ENCODE results near the gene FBXO28.

The FBXO28 gene

DNA sequence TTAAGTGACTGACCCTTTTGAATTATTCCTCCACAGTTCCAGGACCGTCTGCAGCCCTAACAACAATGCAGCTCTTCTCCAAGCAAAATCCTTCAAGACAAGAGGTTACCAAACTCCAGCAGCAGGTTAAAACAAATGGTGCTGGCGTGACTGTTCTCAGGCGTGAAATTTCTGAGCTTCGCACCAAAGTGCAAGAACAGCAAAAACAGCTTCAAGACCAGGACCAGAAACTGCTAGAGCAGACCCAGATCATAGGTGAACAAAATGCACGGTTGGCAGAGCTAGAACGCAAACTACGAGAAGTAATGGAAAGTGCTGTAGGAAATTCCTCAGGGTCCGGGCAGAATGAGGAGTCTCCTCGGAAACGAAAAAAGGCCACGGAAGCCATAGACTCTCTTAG lies 43.4 kb downstream of the FBXO28 start:
- H3K27me3 Mint-ChIP-seq: no peaks in the 10 kb centered on the region
- no peak overlapping the region for H3K4me3 Mint-ChIP-seq
- H3K36me3 Mint-ChIP-seq (ENCODE audit: low read depth): peaks cover 23% of the 10 kb centered on the region
- no peak for ATAC-seq
- H3K27ac Mint-ChIP-seq: no peak overlapping the region
- H3K4me1 Mint-ChIP-seq: no peaks in the 10 kb centered on the region
- DNase-seq: no peak
- H3K9me3 Mint-ChIP-seq: no peaks in the 10 kb centered on the region

DNA sequence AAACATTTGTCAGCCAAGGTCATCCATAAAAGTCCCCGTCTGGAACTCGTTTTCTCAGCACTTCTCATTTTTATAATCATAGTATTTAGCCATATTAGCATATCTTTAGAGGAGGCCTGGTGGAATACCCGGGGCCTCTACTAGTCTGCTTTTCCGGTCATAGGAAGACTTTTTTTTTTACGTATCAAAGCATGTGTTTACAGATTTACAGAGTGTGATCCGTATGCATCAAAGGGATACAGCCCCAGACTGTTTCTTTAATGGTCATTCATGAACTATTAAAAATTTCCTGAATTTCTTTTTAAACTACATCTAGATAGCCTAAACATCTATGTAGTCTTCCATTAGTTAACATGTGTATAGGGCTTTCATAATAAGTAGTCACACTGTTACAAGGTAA lies 45.6 kb downstream of the FBXO28 start:
- no peak for ATAC-seq
- Mint-ChIP-seq H3K4me1 (no peaks in the 10 kb centered on the region), H3K27ac (no peak overlapping the region), H3K27me3 (no peaks in the 10 kb centered on the region), H3K4me3 (no peak overlapping the region), H3K9me3 (no peaks in the 10 kb centered on the region), H3K36me3 (ENCODE audit: low read depth) (peaks cover 17% of the 10 kb centered on the region)
- no peak for DNase-seq

DNA sequence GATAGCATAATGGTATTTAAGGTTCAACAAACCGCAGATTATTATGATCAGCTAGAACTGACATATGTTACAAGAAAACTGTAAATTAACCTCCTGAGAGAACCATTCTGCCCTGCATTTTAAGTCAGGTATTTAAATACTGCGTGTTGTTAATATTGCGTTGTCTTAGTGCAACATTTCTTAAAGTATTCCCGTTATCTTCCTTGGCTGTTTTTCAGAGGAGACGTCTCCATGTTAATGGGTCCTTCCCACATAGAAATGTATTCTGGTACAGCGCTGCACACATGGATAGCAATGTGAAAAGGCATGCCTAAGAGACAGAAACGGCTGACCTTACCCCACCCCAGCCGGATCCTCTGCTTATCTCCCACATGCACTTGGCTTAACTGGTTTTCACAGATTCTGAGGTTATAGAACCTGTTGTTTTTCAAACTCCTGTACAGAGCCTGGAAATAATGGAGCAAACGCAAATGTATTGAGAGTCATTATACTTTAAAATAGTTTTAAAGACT lies 46.3 kb downstream of the FBXO28 start:
- Mint-ChIP-seq H3K4me3 (no peak overlapping the region), H3K27me3 (no peaks in the 10 kb centered on the region), H3K36me3 (ENCODE audit: low read depth) (peaks cover 17% of the 10 kb centered on the region), H3K9me3 (no peaks in the 10 kb centered on the region), H3K27ac (no peak overlapping the region), H3K4me1 (no peaks in the 10 kb centered on the region)
- no peak for DNase-seq
- no peak for ATAC-seq

DNA sequence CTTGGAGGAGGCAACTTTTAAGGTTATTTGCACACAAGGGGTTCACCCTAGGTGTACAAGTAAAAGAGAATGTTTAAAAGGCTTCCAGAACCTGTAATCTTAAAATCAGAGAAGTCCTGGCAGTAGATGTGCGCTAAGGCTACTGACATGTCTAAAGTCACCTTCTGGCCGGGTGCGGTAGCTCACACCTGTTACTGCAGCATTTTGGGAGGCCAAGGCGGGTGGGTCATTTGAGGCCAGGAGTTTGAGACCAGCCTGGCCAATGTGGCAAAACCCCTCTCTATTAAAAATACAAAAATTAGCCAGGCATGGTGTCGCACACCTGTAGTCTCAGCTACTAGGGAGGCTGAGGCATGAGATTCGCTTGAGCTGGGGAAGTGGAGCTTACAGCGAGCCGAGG lies 48.9 kb downstream of the FBXO28 start:
- H3K27ac Mint-ChIP-seq: no peak overlapping the region
- no peaks in the 10 kb centered on the region for H3K9me3 Mint-ChIP-seq
- no peaks in the 10 kb centered on the region for H3K27me3 Mint-ChIP-seq
- H3K36me3 Mint-ChIP-seq (ENCODE audit: low read depth): peaks cover 8% of the 10 kb centered on the region
- DNase-seq (no peak), ATAC-seq (no peak)
- H3K4me1 Mint-ChIP-seq: no peaks in the 10 kb centered on the region
- H3K4me3 Mint-ChIP-seq: no peak overlapping the region

DNA sequence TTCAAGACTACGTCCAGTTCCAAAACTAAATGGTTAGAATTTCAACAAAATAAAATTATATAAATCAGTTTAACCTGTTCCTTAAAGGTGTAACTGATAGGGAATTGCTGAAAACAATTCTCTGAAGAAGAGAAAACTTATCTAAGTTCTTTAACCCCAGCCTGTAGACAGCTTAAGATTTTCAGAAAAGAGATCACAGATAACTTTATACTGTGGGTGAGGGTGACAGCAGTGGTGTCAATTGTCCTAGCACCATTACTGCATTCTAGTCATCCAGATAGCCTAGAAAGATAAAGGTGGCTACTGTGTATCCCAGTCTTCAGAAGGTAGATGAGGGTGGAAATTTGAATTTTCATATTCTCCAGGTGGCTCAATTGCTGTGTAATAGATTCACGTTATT lies 49.4 kb downstream of the FBXO28 start:
- H3K4me1 Mint-ChIP-seq: peaks cover 2% of the 10 kb centered on the region
- H3K36me3 Mint-ChIP-seq (ENCODE audit: low read depth): peaks cover 5% of the 10 kb centered on the region
- H3K27me3 Mint-ChIP-seq: no peaks in the 10 kb centered on the region
- DNase-seq (no peak), ATAC-seq (no peak)
- H3K4me3 Mint-ChIP-seq: no peak overlapping the region
- H3K9me3 Mint-ChIP-seq: no peaks in the 10 kb centered on the region
- no peak overlapping the region for H3K27ac Mint-ChIP-seq

DNA sequence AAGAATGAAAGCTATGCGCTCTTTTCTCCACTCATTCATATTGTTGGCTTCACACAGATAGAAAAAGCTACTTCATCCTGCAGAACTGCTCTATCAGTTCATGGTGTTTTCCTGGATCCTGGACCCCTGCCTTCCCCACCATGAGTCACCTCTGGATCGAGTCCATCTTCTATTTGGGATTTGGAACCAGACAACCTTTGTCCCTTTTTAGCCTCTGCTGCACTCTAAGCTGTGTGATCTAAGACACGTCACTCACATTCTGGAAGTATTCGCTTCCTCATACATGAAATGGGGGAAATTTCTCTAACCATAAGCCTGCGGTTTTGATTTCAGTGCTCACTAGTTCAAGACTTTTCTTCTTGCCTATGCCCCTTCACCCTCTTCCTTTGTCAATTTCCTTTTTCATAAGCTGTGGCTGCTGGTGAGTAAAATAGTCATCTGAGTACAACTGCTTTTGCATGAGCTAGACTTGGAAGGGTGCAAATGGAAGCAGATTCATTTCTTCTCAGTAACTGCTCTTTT lies 55.0 kb downstream of the FBXO28 start:
- Mint-ChIP-seq H3K4me1 (peaks cover 35% of the 10 kb centered on the region), H3K27ac (peak overlapping the region; percentile 48), H3K36me3 (ENCODE audit: low read depth) (peaks cover 8% of the 10 kb centered on the region), H3K4me3 (peak overlapping the region; percentile 5), H3K27me3 (peaks cover 2% of the 10 kb centered on the region), H3K9me3 (peaks cover 9% of the 10 kb centered on the region)
- peak; percentile 95 for ATAC-seq
- DNase-seq: no peak

DNA sequence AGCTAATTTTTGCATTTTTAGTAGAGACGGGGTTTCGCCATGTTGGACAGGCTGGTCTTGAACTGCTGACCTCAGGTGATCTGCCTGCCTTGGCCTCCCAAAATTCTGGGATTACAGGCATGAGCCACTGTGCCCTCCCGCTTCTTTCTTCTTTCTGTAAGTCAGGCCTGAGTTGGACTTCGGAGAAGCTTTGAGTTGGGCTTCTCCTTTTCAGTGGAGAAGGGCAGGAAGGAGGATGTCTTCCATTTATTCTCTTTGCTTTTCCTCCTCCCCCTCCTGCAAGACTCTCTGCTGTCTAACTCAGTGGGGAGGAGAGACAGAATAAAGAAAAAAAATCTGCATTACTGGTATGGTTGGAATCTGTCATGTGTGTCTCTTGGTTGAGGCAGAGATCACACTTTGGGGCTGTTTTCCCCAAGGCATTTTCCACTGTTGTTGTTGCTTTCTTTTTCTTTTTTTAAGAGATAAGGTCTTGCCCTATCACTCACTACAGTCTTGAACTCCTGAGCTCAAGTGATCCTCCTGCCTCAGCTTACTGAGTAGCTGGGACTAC lies 55.9 kb downstream of the FBXO28 start:
- Mint-ChIP-seq H3K27ac (no peak overlapping the region), H3K36me3 (ENCODE audit: low read depth) (peaks cover 8% of the 10 kb centered on the region), H3K27me3 (peaks cover 2% of the 10 kb centered on the region), H3K4me3 (no peak overlapping the region), H3K4me1 (peaks cover 35% of the 10 kb centered on the region), H3K9me3 (peaks cover 9% of the 10 kb centered on the region)
- ATAC-seq (no peak), DNase-seq (no peak)

DNA sequence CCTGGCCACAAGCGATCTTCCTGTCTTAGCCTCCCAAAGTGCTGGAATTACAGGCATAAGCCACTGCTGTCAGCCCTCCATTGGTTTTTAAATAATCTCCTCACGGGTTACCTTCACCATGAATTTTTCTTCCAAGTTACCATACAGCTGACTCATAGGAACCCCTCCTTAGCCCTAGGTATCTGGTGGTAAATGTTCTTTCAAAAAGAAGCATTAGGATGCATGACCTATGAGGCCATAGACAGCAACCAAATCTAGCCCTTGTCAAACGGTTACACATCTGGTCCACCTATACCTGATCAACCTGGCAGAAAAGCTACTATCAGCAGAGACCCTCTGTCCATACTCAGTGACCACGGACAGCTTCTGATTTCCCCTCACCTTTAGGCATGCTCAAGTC lies 56.4 kb downstream of the FBXO28 start:
- no peak for ATAC-seq
- peaks cover 2% of the 10 kb centered on the region for H3K27me3 Mint-ChIP-seq
- H3K36me3 Mint-ChIP-seq (ENCODE audit: low read depth): peaks cover 8% of the 10 kb centered on the region
- no peak overlapping the region for H3K4me3 Mint-ChIP-seq
- peaks cover 37% of the 10 kb centered on the region for H3K4me1 Mint-ChIP-seq
- H3K27ac Mint-ChIP-seq: no peak overlapping the region
- DNase-seq: no peak
- peaks cover 9% of the 10 kb centered on the region for H3K9me3 Mint-ChIP-seq

DNA sequence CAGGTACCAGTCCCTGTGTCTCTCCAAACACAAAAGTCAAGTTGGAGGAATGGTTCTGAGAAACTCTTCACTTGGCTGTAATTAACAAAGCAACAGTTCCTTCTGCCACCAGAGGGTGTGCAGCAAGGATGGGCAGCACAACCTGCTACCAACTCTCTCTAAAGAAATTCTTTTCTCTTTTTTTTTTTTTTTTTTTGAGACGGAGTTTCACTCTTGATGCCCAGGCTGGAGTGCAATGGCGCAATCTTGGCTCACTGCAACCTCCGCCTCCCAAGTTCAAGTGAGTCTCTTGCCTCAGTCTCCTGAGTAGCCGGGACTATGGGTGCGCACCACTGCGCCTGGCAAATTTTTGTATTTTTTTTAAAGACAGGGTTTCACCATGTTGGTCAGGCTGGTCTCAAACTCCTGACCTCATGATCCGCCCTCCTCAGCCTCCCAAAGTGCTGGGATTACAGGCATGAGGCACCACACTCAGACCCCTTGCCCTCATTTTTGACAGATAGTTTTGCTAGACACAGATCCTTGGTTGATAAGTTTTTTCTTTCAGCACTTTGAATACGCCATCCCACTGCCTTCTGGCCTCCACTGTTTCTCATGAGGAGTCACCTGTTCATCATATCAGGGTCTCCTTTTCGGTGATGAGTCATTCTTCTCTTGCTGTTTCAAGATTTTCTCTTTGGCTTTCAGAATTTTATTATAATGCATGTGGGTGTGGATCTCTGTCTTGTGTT lies 57.0 kb downstream of the FBXO28 start:
- H3K9me3 Mint-ChIP-seq: peaks cover 9% of the 10 kb centered on the region

DNA sequence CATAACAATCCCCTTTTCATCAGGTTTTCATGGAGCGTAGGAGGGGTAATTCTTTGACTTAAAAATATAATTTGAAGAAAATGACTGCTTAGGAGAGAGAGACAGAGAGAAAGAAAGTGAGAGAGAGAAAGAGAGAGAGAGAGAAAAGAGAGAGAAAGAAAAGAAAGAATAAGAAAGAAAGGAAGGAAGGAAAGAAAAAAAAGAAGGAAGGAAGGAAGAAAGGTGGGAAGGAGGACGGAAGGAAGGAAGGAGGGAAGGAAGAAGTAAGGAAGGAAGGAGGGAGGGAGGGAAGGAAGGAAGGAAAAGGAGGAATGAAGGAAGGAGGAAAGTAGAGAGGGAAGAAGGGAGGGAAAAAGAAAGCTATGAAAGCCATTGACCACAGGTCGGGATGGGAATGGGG lies 58.3 kb downstream of the FBXO28 start:
- peaks cover 9% of the 10 kb centered on the region for H3K9me3 Mint-ChIP-seq
- H3K4me1 Mint-ChIP-seq: peaks cover 43% of the 10 kb centered on the region
- H3K36me3 Mint-ChIP-seq (ENCODE audit: low read depth): peaks cover 8% of the 10 kb centered on the region
- ATAC-seq: no peak
- DNase-seq: no peak
- no peak overlapping the region for H3K27ac Mint-ChIP-seq
- peaks cover 2% of the 10 kb centered on the region for H3K27me3 Mint-ChIP-seq
- H3K4me3 Mint-ChIP-seq: no peak overlapping the region

More for the DNA sequence above, 57.0 kb downstream of the FBXO28 start:
- peaks cover 2% of the 10 kb centered on the region for H3K27me3 Mint-ChIP-seq
- H3K27ac Mint-ChIP-seq: no peak overlapping the region
- peaks cover 8% of the 10 kb centered on the region for H3K36me3 Mint-ChIP-seq (ENCODE audit: low read depth)
- no peak for ATAC-seq
- no peak overlapping the region for H3K4me3 Mint-ChIP-seq
- no peak for DNase-seq
- H3K4me1 Mint-ChIP-seq: peaks cover 43% of the 10 kb centered on the region

DNA sequence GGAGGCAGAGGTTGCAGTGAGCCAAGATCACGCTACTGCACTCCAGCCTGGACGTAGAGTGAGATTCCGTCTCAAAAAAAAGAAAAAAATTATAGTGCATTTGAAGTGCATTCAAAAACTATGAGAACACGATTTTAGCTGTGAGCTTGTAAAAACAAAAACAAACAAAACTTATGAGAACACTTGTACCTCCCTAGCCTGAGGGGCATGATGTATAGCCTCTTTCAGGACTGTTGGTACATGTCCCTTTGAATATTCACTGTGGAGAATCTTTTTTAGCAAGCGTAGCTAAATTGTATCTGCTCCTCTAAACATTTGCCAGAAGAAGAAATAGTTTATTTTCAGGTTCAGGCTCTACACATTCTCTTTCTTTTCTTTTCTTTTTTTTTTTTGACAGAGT lies 59.6 kb downstream of the FBXO28 start:
- DNase-seq (no peak), ATAC-seq (no peak)
- peaks cover 8% of the 10 kb centered on the region for H3K36me3 Mint-ChIP-seq (ENCODE audit: low read depth)
- peaks cover 4% of the 10 kb centered on the region for H3K27me3 Mint-ChIP-seq
- H3K27ac Mint-ChIP-seq: no peak overlapping the region
- no peak overlapping the region for H3K4me3 Mint-ChIP-seq
- H3K9me3 Mint-ChIP-seq: peaks cover 9% of the 10 kb centered on the region
- H3K4me1 Mint-ChIP-seq: peaks cover 39% of the 10 kb centered on the region

DNA sequence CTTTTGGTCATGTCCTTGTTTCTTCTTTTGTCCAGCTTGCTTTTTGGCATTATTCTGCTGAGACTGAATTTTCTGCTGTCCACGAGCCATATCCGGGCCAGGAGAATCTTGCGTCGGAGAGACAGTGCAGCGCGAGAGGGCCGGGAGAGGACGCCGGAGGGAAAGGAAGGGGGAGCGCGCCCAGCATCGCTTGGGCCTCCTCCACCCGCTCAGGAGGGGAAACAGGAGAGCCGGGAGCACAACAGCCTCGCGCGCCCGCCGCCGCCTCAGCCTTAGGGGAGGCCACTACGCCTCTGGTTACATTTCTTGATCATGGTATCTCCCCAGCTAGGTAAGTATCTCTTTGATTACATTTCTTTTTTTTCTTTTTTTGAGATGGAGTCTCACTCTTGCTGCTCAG lies 61.7 kb downstream of the FBXO28 start:
- Mint-ChIP-seq H3K27ac (no peak overlapping the region), H3K9me3 (peaks cover 9% of the 10 kb centered on the region), H3K36me3 (ENCODE audit: low read depth) (peaks cover 8% of the 10 kb centered on the region), H3K4me3 (peak overlapping the region; percentile 24), H3K4me1 (peaks cover 18% of the 10 kb centered on the region), H3K27me3 (peaks cover 4% of the 10 kb centered on the region)
- peak; percentile 41 for DNase-seq
- peak; percentile 83 for ATAC-seq

DNA sequence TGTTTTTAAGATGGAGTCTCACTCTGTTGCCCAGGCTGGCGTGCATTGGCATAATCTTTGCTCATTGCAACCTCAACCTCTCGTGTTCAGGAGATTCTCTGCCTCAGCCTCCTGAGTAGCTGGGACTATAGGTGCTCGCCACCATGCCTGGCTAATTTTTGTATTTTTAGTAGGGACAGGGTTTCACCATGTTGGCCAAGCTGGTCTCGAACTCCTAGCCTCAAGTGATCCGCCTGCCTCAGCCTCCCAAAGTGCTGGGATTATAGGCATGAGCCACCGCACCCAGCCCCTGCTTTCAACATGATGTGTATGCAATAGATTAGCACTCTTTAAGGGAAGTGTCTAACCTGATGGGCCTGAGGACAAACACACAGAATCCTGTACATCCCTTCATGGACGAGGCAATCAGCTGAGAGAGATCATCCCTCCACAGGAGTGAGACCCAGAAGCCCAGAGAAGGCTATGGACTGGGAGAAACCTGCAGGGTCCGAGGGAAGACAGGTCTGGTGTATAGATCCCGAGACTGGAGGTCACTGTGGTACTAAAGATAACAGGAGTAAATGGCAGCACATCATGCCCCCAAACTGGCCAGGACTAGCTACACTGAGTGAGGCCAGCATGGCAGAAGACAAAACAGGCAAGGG lies 63.6 kb downstream of the FBXO28 start:
- Mint-ChIP-seq H3K9me3 (no peaks in the 10 kb centered on the region), H3K4me1 (peaks cover 16% of the 10 kb centered on the region), H3K27ac (no peak overlapping the region), H3K36me3 (ENCODE audit: low read depth) (no peaks in the 10 kb centered on the region), H3K27me3 (peaks cover 2% of the 10 kb centered on the region), H3K4me3 (no peak overlapping the region)
- no peak for ATAC-seq
- DNase-seq: no peak

DNA sequence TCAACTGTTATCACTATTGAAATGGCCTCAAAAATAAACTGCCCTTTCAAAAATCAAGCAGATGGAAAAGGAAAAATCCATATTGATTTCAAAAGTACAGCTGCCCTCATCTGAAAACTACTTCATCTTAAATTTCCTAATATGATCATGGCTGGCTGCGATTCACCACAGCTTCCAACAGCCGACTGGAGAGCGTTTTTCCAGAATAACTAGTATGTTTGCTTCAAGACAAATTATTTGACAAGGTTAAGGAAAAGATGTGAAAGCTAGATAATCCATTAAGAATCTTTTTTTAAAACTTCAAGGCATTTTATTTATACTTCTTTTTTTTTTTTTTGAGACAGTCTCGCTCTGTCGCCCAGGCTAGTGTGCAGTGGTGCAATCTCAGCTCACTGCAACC lies 65.0 kb downstream of the FBXO28 start:
- peaks cover 20% of the 10 kb centered on the region for H3K4me1 Mint-ChIP-seq
- no peak for ATAC-seq
- no peak for DNase-seq
- H3K4me3 Mint-ChIP-seq: no peak overlapping the region
- peaks cover 2% of the 10 kb centered on the region for H3K27me3 Mint-ChIP-seq
- no peaks in the 10 kb centered on the region for H3K36me3 Mint-ChIP-seq (ENCODE audit: low read depth)
- no peaks in the 10 kb centered on the region for H3K9me3 Mint-ChIP-seq
- no peak overlapping the region for H3K27ac Mint-ChIP-seq

Data from activated naive CD8-positive, alpha-beta T cell treated with anti-CD3 and anti-CD28 coated beads, Interleukin-2, amount 50 U/mL, for 24 hours (primary cell).